GM23338 (cell line): Measurements from ENCODE around the gene BCAS3. TPM values are rescaled to one million over a fixed set of nuclear protein-coding genes. Genes with fewer than 3 reads are reported as not detected.

ENCODE experiments used
- ATAC-seq: fragments of 200-7000 bp; cut with Tn5 transposase; 3 replicates; pipeline ENCODE4 v1.9.1; 2020
- DNase-seq: peaks from one replicate; pipeline ENCODE4 v3.0.0-alpha.2; 2015; ENCODE audit warnings: low spot score
- H2AFZ ChIP-seq: fragments of 200-600 bp; sonication (generic); 2 replicates; pipeline ENCODE4 v1.8.0; 2016; ENCODE audit warnings: antibody characterized with exemption, mild to moderate bottlenecking, moderate library complexity
- H3F3A ChIP-seq: fragments of 200-600 bp; sonication (generic); replicated peaks from 2 replicates; pipeline ENCODE4 v1.8.0; 2017; ENCODE audit warnings: antibody characterized with exemption, mixed run types, low read depth
- H3K27ac ChIP-seq: fragments of 200-600 bp; sonication (generic); 2 replicates; pipeline ENCODE4 v1.6.1; 2016; ENCODE audit warnings: low read depth
- H3K27me3 ChIP-seq: fragments of 200-600 bp; sonication (generic); 2 replicates; pipeline ENCODE4 v1.8.0; 2016; ENCODE audit warnings: mild to moderate bottlenecking, mixed run types, moderate library complexity; ENCODE audit not compliant: insufficient read depth
- H3K36me3 ChIP-seq: fragments of 200-600 bp; sonication (generic); 2 replicates; pipeline ENCODE4 v1.8.0; 2016; ENCODE audit warnings: mild to moderate bottlenecking; ENCODE audit not compliant: insufficient read depth
- H3K4me1 ChIP-seq: fragments of 200-600 bp; sonication (generic); 2 replicates; pipeline ENCODE4 v1.8.0; 2016; ENCODE audit warnings: mild to moderate bottlenecking, moderate library complexity; ENCODE audit not compliant: insufficient read depth
- H3K4me2 ChIP-seq: fragments of 200-600 bp; sonication (generic); 2 replicates; pipeline ENCODE4 v1.7.1; 2017; ENCODE audit warnings: mixed run types
- H3K4me3 ChIP-seq: fragments of 200-600 bp; sonication (generic); 2 replicates; pipeline ENCODE4 v1.6.1; 2016; ENCODE audit warnings: mixed run types
- H3K79me2 ChIP-seq: fragments of 200-600 bp; sonication (generic); replicated peaks from 2 replicates; pipeline ENCODE4 v1.8.0; 2017; ENCODE audit warnings: mild to moderate bottlenecking; ENCODE audit not compliant: insufficient read depth
- H3K9me2 ChIP-seq: fragments of 200-600 bp; sonication (generic); 2 replicates; pipeline ENCODE4 v1.8.0; 2017; ENCODE audit not compliant: insufficient read depth
- H4K20me1 ChIP-seq: fragments of 200-600 bp; sonication (generic); replicated peaks from 2 replicates; pipeline ENCODE4 v1.8.0; 2017; ENCODE audit warnings: mild to moderate bottlenecking; ENCODE audit not compliant: insufficient read depth
- H3K27ac Mint-ChIP-seq: 2 replicates; pipeline ENCODE4 v1.8.0; 2020; ENCODE audit warnings: inconsistent platforms, mild to moderate bottlenecking, moderate library complexity, mixed read lengths
- H3K27me3 Mint-ChIP-seq: 3 replicates; pipeline ENCODE4 v1.8.0; 2022; ENCODE audit warnings: low read depth, mild to moderate bottlenecking, moderate library complexity, mixed read lengths, inconsistent platforms; ENCODE audit not compliant: insufficient read depth, poor library complexity
- H3K36me3 Mint-ChIP-seq: 3 replicates; pipeline ENCODE4 v1.8.0; 2021; ENCODE audit warnings: low read depth, mild to moderate bottlenecking, inconsistent platforms, moderate library complexity, mixed read lengths
- H3K4me1 Mint-ChIP-seq: 3 replicates; pipeline ENCODE4 v1.8.0; 2020; ENCODE audit warnings: mild to moderate bottlenecking, inconsistent platforms, mixed read lengths
- H3K4me3 Mint-ChIP-seq: 3 replicates; pipeline ENCODE4 v1.8.0; 2021; ENCODE audit warnings: moderate library complexity, mild to moderate bottlenecking, inconsistent platforms, mixed read lengths
- H3K9me3 Mint-ChIP-seq: 3 replicates; pipeline ENCODE4 v1.8.0; 2020; ENCODE audit warnings: moderate library complexity, mild to moderate bottlenecking, inconsistent platforms, mixed read lengths
- CREB1 ChIP-seq: fragments of 250-450 bp; sonication (Bioruptor Pico); IDR thresholded peaks from 2 replicates; pipeline ENCODE4 v1.5.0; 2020; ENCODE audit warnings: low read depth, mild to moderate bottlenecking, moderate library complexity
- EZH2 ChIP-seq: fragments of 200-600 bp; sonication (generic); IDR thresholded peaks from one replicate; pipeline ENCODE4 v1.8.0; 2017; ENCODE audit warnings: antibody characterized with exemption, mild to moderate bottlenecking, low read depth; ENCODE audit not compliant: unreplicated experiment
- POLR2AphosphoS5 ChIP-seq: IDR thresholded peaks from 2 replicates; pipeline ENCODE4 v1.6.1; 2016; ENCODE audit warnings: antibody characterized with exemption, low read depth
- ZNF114 ChIP-seq: fragments of 250-450 bp; sonication (Bioruptor Pico); IDR thresholded peaks from 2 replicates; pipeline ENCODE4 v1.5.0; 2020; ENCODE audit warnings: mild to moderate bottlenecking, moderate library complexity
- ZNF331 ChIP-seq: fragments of 250-450 bp; sonication (Bioruptor Pico); IDR thresholded peaks from 2 replicates; pipeline ENCODE4 v1.5.0; 2020; ENCODE audit warnings: low read depth, mild to moderate bottlenecking, moderate library complexity
- polyA plus RNA-seq: library from polyadenylated mRNA; unstranded; fragments of >200 nt; fragmentation: Nextera tagmentation; extraction: Ambion mirVana; gene quantifications from 2 replicates; pipeline ENCODE4 v1.2.1, GENCODE V29; 2016
- total RNA-seq: library from RNA; depleted of rRNA; stranded (reverse); fragments of >200 nt; shearing (Covaris generic); gene quantifications from 2 replicates; pipeline ENCODE4 v1.2.3, GENCODE V29; 2014
- TF ChIP-seq, protein P1 (sequence below): IDR thresholded peaks from one replicate; pipeline ENCODE4 v1.6.1; 2018; ENCODE audit warnings: antibody characterized with exemption; ENCODE audit not compliant: unreplicated experiment
- TF ChIP-seq, protein P2 (sequence below): IDR thresholded peaks from 2 replicates; pipeline ENCODE4 v1.6.1; 2016; ENCODE audit warnings: antibody characterized with exemption
- TF ChIP-seq, protein P3 (sequence below): fragments of 250-450 bp; sonication (Bioruptor Pico); IDR thresholded peaks from 2 replicates; pipeline ENCODE4 v1.5.0; 2020; ENCODE audit warnings: mild to moderate bottlenecking, moderate library complexity

Gene BCAS3
- total and polyA plus RNA-seq, 2 experiments from 2014 or later = 8.2 to 28.0 TPM

DNA sequence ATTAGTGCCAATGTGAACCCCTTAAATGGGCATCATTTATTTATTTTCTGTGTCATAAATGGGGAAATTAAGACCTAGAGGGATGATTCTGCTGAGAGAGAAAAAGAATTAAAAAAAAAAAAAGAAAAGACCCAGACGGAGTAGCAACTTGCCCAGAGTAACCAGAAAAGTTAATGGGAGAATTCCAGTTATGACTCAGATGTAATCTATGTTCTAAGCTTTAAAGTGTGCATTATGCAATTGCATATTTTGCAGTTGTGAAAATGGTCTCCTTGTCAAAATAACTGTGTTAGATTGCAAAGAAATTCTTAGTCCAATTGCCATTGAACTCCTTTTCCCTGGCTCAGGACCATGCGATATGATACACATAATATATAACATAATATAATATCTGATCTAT lies 683.4 kb downstream of the BCAS3 start (continued):
- no peak for TF ChIP-seq ZNF331
- TF ChIP-seq EZH2 = no peak
- TF ChIP-seq, protein P1, sequence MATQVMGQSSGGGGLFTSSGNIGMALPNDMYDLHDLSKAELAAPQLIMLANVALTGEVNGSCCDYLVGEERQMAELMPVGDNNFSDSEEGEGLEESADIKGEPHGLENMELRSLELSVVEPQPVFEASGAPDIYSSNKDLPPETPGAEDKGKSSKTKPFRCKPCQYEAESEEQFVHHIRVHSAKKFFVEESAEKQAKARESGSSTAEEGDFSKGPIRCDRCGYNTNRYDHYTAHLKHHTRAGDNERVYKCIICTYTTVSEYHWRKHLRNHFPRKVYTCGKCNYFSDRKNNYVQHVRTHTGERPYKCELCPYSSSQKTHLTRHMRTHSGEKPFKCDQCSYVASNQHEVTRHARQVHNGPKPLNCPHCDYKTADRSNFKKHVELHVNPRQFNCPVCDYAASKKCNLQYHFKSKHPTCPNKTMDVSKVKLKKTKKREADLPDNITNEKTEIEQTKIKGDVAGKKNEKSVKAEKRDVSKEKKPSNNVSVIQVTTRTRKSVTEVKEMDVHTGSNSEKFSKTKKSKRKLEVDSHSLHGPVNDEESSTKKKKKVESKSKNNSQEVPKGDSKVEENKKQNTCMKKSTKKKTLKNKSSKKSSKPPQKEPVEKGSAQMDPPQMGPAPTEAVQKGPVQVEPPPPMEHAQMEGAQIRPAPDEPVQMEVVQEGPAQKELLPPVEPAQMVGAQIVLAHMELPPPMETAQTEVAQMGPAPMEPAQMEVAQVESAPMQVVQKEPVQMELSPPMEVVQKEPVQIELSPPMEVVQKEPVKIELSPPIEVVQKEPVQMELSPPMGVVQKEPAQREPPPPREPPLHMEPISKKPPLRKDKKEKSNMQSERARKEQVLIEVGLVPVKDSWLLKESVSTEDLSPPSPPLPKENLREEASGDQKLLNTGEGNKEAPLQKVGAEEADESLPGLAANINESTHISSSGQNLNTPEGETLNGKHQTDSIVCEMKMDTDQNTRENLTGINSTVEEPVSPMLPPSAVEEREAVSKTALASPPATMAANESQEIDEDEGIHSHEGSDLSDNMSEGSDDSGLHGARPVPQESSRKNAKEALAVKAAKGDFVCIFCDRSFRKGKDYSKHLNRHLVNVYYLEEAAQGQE = no peak
- TF ChIP-seq CREB1 (CRISPR knock-in tag) = no peak
- no peak for TF ChIP-seq POLR2AphosphoS5
- TF ChIP-seq, protein P2, sequence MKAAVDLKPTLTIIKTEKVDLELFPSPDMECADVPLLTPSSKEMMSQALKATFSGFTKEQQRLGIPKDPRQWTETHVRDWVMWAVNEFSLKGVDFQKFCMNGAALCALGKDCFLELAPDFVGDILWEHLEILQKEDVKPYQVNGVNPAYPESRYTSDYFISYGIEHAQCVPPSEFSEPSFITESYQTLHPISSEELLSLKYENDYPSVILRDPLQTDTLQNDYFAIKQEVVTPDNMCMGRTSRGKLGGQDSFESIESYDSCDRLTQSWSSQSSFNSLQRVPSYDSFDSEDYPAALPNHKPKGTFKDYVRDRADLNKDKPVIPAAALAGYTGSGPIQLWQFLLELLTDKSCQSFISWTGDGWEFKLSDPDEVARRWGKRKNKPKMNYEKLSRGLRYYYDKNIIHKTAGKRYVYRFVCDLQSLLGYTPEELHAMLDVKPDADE = no peak

GRCh38 chr17:61362396-61362795 lies 684.7 kb downstream of the BCAS3 start:
- Mint-ChIP-seq H3K27me3 (no peaks in the 10 kb centered on the region), H3K36me3 (no peaks in the 10 kb centered on the region), H3K4me3 (no peak overlapping the region), H3K4me1 (peaks cover 7% of the 10 kb centered on the region; the same call in 2 of the 3 replicates), H3K27ac (no peak overlapping the region), H3K9me3 (no peaks in the 10 kb centered on the region)
- H3K4me3 ChIP-seq = no peak overlapping the region
- H3K9me2 ChIP-seq = no peaks in the 10 kb centered on the region
- H3K27ac ChIP-seq = no peak overlapping the region
- H3K4me2 ChIP-seq = no peak overlapping the region
- no peaks in the 10 kb centered on the region for H3K36me3 ChIP-seq
- no peaks in the 10 kb centered on the region for H3K27me3 ChIP-seq
- no peak overlapping the region for H2AFZ ChIP-seq
- no peaks in the 10 kb centered on the region for H4K20me1 ChIP-seq
- no peak for TF ChIP-seq CREB1 (CRISPR knock-in tag)
- TF ChIP-seq, protein P2 = no peak
- TF ChIP-seq EZH2 = no peak
- TF ChIP-seq ZNF114 = no peak
- TF ChIP-seq, protein P3, sequence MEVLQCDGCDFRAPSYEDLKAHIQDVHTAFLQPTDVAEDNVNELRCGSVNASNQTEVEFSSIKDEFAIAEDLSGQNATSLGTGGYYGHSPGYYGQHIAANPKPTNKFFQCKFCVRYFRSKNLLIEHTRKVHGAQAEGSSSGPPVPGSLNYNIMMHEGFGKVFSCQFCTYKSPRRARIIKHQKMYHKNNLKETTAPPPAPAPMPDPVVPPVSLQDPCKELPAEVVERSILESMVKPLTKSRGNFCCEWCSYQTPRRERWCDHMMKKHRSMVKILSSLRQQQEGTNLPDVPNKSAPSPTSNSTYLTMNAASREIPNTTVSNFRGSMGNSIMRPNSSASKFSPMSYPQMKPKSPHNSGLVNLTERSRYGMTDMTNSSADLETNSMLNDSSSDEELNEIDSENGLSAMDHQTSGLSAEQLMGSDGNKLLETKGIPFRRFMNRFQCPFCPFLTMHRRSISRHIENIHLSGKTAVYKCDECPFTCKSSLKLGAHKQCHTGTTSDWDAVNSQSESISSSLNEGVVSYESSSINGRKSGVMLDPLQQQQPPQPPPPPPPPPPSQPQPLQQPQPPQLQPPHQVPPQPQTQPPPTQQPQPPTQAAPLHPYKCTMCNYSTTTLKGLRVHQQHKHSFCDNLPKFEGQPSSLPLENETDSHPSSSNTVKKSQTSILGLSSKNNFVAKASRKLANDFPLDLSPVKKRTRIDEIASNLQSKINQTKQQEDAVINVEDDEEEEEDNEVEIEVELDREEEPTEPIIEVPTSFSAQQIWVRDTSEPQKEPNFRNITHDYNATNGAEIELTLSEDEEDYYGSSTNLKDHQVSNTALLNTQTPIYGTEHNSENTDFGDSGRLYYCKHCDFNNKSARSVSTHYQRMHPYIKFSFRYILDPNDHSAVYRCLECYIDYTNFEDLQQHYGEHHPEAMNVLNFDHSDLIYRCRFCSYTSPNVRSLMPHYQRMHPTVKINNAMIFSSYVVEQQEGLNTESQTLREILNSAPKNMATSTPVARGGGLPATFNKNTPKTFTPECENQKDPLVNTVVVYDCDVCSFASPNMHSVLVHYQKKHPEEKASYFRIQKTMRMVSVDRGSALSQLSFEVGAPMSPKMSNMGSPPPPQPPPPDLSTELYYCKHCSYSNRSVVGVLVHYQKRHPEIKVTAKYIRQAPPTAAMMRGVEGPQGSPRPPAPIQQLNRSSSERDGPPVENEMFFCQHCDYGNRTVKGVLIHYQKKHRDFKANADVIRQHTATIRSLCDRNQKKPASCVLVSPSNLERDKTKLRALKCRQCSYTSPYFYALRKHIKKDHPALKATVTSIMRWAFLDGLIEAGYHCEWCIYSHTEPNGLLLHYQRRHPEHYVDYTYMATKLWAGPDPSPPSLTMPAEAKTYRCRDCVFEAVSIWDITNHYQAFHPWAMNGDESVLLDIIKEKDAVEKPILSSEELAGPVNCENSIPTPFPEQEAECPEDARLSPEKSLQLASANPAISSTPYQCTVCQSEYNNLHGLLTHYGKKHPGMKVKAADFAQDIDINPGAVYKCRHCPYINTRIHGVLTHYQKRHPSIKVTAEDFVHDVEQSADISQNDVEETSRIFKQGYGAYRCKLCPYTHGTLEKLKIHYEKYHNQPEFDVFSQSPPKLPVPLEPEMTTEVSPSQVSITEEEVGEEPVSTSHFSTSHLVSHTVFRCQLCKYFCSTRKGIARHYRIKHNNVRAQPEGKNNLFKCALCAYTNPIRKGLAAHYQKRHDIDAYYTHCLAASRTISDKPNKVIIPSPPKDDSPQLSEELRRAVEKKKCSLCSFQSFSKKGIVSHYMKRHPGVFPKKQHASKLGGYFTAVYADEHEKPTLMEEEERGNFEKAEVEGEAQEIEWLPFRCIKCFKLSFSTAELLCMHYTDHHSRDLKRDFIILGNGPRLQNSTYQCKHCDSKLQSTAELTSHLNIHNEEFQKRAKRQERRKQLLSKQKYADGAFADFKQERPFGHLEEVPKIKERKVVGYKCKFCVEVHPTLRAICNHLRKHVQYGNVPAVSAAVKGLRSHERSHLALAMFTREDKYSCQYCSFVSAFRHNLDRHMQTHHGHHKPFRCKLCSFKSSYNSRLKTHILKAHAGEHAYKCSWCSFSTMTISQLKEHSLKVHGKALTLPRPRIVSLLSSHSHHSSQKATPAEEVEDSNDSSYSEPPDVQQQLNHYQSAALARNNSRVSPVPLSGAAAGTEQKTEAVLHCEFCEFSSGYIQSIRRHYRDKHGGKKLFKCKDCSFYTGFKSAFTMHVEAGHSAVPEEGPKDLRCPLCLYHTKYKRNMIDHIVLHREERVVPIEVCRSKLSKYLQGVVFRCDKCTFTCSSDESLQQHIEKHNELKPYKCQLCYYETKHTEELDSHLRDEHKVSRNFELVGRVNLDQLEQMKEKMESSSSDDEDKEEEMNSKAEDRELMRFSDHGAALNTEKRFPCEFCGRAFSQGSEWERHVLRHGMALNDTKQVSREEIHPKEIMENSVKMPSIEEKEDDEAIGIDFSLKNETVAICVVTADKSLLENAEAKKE (CRISPR knock-in tag) = no peak
- ATAC-seq (no peak), DNase-seq (no peak)
- H3F3A ChIP-seq = no peaks in the 10 kb centered on the region
- no peaks in the 10 kb centered on the region for H3K79me2 ChIP-seq
- H3K4me1 ChIP-seq = no peaks in the 10 kb centered on the region
